Stomach (tissue), 9 donors: ENCODE data around the gene TEDC1. TPM values are rescaled to one million over a fixed set of nuclear protein-coding genes. Genes with fewer than 3 reads are reported as not detected.

Experiments used
- DNase-seq, 2 donors: peaks; one replicate each; pipeline versions ENCODE4 v3.0.0 to v3.0.0-alpha.2; 2013 to 2019
- H3K27ac ChIP-seq, 5 donors: fragments of 200-600 bp in 4 of 5; sonication (generic) in 4 of 5; one replicate each; pipeline ENCODE4 v1.5.1; 2013 to 2019; ENCODE audit warnings: mild to moderate bottlenecking in 1 of 5, moderate library complexity in 1 of 5
- H3K27me3 ChIP-seq, 3 donors: fragments of 200-600 bp; sonication (generic); one replicate each; pipeline ENCODE4 v1.5.1; 2017 to 2019; ENCODE audit warnings: mixed run types in 1 of 3
- H3K36me3 ChIP-seq, 4 donors: fragments of 200-600 bp; sonication (generic); 1 replicate in 3 of 4; 2 replicates in 1 of 4; pipeline ENCODE4 v1.5.1; 2016 to 2019
- H3K4me1 ChIP-seq, 4 donors: fragments of 200-600 bp; sonication (generic); one replicate each; pipeline ENCODE4 v1.5.1; 2016 to 2019
- H3K4me3 ChIP-seq, 4 donors: fragments of 200-600 bp; sonication (generic) in 3 of 4; one replicate each; pipeline ENCODE4 v1.5.1; 2016 to 2019; ENCODE audit warnings: mild to moderate bottlenecking in 1 of 4
- H3K9me3 ChIP-seq, 4 donors: fragments of 200-600 bp; sonication (generic); one replicate each; pipeline ENCODE4 v1.5.1; 2016 to 2019
- CTCF ChIP-seq, 7 experiments: fragments of 450-650 bp in 4 of 7; fragments of 200-600 bp in 3 of 7; sonication (generic) in 3 of 7; IDR thresholded peaks; one replicate each; pipeline ENCODE4 v1.5.1; 2016 to 2019; ENCODE audit warnings: antibody characterized with exemption in 7 of 7, control low read depth in 2 of 7, mild to moderate bottlenecking in 1 of 7
- EP300 ChIP-seq: sonication (generic); formaldehyde crosslinking; IDR thresholded peaks from one replicate; pipeline ENCODE4 v1.6.1; 2017; ENCODE audit warnings: antibody characterized with exemption
- POLR2A ChIP-seq, 4 donors: fragments of 450-650 bp; IDR thresholded peaks; one replicate each; pipeline ENCODE4 v1.6.1; 2016; ENCODE audit warnings: antibody characterized with exemption in 4 of 4, control low read depth in 2 of 4, mild to moderate bottlenecking in 1 of 4, moderate library complexity in 1 of 4
- POLR2AphosphoS5 ChIP-seq, 3 donors: sonication (generic); formaldehyde crosslinking; IDR thresholded peaks; one replicate each; pipeline ENCODE4 v1.6.1; 2016; ENCODE audit warnings: antibody characterized with exemption in 3 of 3
- WGBS, 5 donors: extraction: QIAGEN DNeasy Blood & Tissue Kit in 3 of 5; methylation state at CpG; one replicate each; pipeline versions ENCODE4 v1.1.5 to v1.1.7; 2013 to 2018; 5-methylcytosine and 5-hydroxymethylcytosine counted together
- intact Hi-C: fragments of 100-400 bp; cut with DNase I; formaldehyde crosslinking; loops from one replicate; pipeline ENCODE4 v1.15.1; 2023; ENCODE audit warnings: low total_unique reads
- polyA plus RNA-seq, 3 donors: library from polyadenylated mRNA; stranded (reverse); fragments of 200-250 nt; gene quantifications; one replicate each; pipeline ENCODE4 v1.2.3, GENCODE V29; 2013
- total RNA-seq, 5 donors: library from RNA; depleted of rRNA; stranded (reverse); fragments of >200 nt; gene quantifications; one replicate each; pipeline versions ENCODE4 v1.1.0 to v1.2.3, GENCODE V29; 2014 to 2016
- donor health status: healthy with polysubstance abuse.
- donor health status: Bipolar disorder and iron deficiency.
- donor health status: healthy.

TEDC1 gene
- total and polyA plus RNA-seq, 8 donors: 3.0 to 167 (median 17.9) TPM

- DNase-seq: peak; percentile 62 to 79
- no peaks in the 10 kb centered on the region for H3K36me3 ChIP-seq
- WGBS, 5 donors: 0 to 3% (median 2%) methylated on average over 2 to 48 of the region's 48 CpGs
- peaks cover 64 to 92% (median 84%) of the 10 kb centered on the region in 4 donors for H3K4me1 ChIP-seq
- TF ChIP-seq POLR2AphosphoS5 (IDR thresholded peaks at IDR 0.05) (no peak), CTCF (IDR thresholded peaks at IDR 0.05) (no peak), EP300 (no peak), POLR2A (IDR thresholded peaks at IDR 0.05) (no peak)
- peaks cover 0 to 49% (median 10%) of the 10 kb centered on the region in 3 donors for H3K27me3 ChIP-seq
- no peaks in the 10 kb centered on the region for H3K9me3 ChIP-seq
- H3K27ac ChIP-seq: peak overlapping the region; percentile 40 to 97 (median 82)
- intact Hi-C loops: no loop called here
- peak overlapping the region; percentile 42 to 91 (median 65) for H3K4me3 ChIP-seq
Observed at GRCh38 chr14:105487449-105487985, 3.5 kb upstream of the TEDC1 start.

- peak in 1 of 2 donors; percentile 87 for DNase-seq
- no peaks in the 10 kb centered on the region for H3K9me3 ChIP-seq
- intact Hi-C loops: no loop called here
- no peaks in the 10 kb centered on the region for H3K36me3 ChIP-seq
- H3K27ac ChIP-seq: peak overlapping the region; percentile 40 to 97 (median 95)
- TF ChIP-seq EP300 (no peak), POLR2A (IDR thresholded peaks at IDR 0.05) (no peak), POLR2AphosphoS5 (IDR thresholded peaks at IDR 0.05) (no peak), CTCF (IDR thresholded peaks at IDR 0.05) (no peak)
- WGBS, 5 donors: 26 to 51% (median 37%) methylated on average over 19 to 26 of the region's 26 CpGs
- peaks cover 58 to 85% (median 77%) of the 10 kb centered on the region in 4 donors for H3K4me1 ChIP-seq
- H3K27me3 ChIP-seq: peaks cover 0 to 49% (median 10%) of the 10 kb centered on the region in 3 donors
- H3K4me3 ChIP-seq: peak overlapping the region; percentile 42 to 91 (median 65)
Observed at GRCh38 chr14:105487986-105488777, 2.9 kb upstream of the TEDC1 start.

- H3K4me3 ChIP-seq: peak overlapping the region; percentile 70 to 91 (median 78)
- 58 to 71% (median 64%) methylated on average over 18 to 20 of the region's 20 CpGs for WGBS, 5 donors
- DNase-seq: peak in 1 of 2 donors; percentile 48
- no peaks in the 10 kb centered on the region for H3K36me3 ChIP-seq
- peaks cover 0 to 49% (median 10%) of the 10 kb centered on the region in 3 donors for H3K27me3 ChIP-seq
- TF ChIP-seq CTCF (IDR thresholded peaks at IDR 0.05) (no peak), POLR2A (IDR thresholded peaks at IDR 0.05) (no peak), EP300 (no peak), POLR2AphosphoS5 (IDR thresholded peaks at IDR 0.05) (no peak)
- H3K9me3 ChIP-seq: no peaks in the 10 kb centered on the region
- peaks cover 50 to 78% (median 70%) of the 10 kb centered on the region in 4 donors for H3K4me1 ChIP-seq
- H3K27ac ChIP-seq: peak overlapping the region; percentile 94 to 97 (median 95)
- intact Hi-C loops: no loop called here
Observed at GRCh38 chr14:105488781-105489541, 2.1 kb upstream of the TEDC1 start.
